HG03280 (cell line): Measurements from ENCODE around the gene RBFOX2.
"Not testable (repeated sequence)": the region's sequence is repeated elsewhere in the genome, so short reads cannot be mapped to it uniquely, and the experiment has no call there.

ENCODE experiments used
- ATAC-seq: cut with Tn5 transposase; IDR thresholded peaks from one replicate; pipeline ENCODE4 v1.9.1; 2021; ENCODE audit warnings: mild to moderate bottlenecking, moderate library complexity; ENCODE audit not compliant: unreplicated experiment

RBFOX2 gene

GRCh38 chr22:35838855-35839576 is 189.6 kb downstream of the RBFOX2 start:
- no peak for ATAC-seq

GRCh38 chr22:35837101-35837727 is 191.4 kb downstream of the RBFOX2 start:
- no peak for ATAC-seq

DNA sequence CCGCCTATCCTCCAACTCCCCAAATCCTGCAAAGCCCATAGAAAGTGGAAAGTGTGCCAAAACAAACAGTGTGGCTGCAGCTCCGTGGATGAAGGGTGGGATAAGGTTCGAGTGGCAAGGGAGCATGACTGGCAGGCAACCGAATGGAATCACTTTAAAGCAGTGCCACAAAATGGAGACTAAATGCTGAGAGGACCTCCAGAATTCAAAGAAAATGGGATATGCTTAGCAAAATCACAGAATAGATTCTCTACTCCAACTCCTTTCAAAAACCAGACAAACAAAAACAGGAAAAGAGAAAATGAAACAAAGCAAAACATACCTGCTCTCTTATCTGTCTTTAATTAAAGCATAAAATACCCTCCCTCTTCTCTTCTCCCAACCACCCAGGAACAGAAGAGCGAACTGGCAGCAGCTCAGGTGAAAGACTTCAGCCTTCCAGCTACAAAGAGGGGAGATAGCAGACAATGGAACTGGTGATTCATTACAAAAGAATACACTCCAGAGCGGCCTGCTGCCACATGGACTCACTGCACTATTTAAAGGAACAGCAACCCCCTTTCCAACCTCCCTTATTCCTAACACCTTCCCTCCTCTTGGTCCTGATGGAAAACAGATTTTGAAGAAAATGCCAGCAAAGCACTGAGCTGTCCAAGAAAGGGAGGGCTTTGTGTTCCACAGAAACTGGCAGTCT is 192.5 kb downstream of the RBFOX2 start:
- ATAC-seq = no peak

DNA sequence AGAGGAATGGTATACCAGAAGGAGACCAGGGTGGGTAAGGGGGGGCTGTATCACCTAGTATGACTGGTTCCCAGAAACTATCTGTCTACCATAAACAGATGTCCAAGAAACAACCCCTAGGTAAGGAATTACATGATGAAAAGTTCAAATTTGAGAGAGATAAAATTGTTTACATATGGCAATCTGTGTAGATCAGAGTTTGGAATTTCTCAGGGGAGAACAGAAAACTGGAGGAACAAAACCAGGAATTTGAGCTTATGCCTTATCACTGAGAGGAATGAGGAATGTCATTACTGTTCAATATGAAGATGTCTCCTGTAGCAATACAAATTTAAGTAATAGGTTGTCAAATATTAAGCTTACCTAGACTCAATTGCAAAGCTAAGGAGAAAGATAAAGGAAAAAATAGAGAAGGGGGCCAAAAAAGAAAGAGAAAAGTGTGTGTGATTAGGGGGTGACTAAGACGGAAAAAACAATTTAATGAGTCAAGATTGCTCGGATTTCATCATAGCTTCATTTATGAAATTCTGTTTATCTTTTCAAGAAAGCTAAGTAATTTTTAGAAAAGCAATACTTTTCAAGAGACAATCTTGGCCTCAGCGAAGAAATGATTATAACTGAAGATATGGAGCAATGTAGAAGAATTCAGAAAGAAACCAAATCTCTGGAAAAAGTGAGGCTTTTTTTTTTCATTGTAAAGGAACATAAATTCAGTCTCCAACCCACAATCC is 193.2 kb downstream of the RBFOX2 start:
- ATAC-seq = no peak

GRCh38 chr22:35834061-35834460 is 194.6 kb downstream of the RBFOX2 start:
- ATAC-seq = no peak

GRCh38 chr22:35830305-35830704 is 198.3 kb downstream of the RBFOX2 start:
- no peak for ATAC-seq

- ATAC-seq = no peak
Observed at GRCh38 chr22:35824256-35824655, 204.4 kb downstream of the RBFOX2 start.

DNA sequence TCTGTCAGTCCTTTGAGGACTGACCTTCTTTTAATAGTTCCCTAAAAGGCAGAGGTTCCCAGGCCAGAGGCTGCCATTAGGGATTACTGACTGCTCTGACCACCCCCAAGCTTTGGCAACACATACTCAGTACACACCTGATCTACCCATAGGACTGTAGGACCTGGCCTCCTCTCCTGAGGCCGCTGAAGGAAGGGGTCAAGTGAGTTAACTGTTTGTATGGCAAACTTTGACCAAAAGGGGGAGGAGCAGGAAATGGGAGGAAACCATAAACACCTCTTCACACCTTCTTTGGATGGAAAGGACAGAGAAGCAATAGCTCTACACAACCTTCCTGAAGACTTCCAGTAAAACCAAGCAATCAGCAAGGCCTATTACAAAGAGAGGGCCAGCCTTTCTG is 207.0 kb downstream of the RBFOX2 start:
- no peak for ATAC-seq

GRCh38 chr22:35819421-35819820 is 209.2 kb downstream of the RBFOX2 start:
- ATAC-seq = no peak

DNA sequence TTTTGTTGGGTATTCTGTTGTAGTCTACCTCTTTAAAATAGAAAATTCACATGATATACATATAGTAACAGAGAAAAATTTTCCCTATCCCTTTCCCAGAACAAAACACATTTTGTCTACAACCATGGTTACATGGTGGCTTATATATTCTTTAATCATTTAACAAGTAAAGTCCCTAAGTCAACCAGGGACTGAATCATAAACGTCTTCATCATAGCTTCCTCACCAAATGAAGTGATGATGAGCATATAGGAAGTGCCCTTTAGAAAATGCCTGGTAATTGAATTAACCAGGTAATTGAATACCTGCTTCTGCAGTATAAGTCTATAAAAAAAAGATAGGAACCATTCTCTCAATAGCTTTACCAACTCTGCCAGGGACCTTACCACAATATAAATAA is 209.7 kb downstream of the RBFOX2 start:
- no peak for ATAC-seq

DNA sequence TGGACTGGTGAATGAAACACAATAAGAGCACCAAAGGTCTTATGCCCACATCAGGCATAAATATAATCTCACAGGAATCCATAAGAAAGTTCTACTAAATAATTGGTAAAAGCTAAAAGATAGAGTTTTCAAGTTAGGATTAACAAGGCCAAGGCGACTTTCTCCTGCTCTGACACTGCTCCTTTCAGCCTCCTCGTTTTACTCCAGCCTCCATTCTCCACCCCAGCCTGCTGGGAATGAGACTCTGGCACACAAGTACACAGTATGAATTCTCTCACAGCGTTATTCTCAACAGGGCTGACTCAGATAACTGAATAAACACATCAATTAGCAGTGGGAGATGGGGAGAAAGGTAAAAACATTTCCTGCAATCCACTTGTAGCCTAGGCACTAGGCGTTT is 216.0 kb downstream of the RBFOX2 start:
- no peak for ATAC-seq

DNA sequence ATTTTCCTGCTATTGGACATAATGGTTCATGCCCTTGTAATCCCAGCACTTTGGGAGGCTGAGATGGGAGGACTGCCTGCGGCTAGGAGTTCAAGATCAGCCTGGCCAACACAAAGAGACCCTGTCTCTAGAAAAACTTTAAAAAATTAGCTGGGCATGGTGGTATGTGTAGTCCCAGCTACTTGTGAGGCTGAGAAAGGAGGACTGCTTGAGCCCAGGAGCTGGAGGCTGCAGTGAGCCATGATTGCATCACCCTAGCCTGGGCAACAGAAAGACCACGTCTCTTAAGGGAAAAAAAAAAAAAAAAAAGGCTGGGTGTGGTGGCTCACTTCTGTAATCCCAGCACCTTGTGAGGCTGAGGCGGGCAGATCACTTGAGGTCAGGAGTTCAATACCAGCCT is 217.0 kb downstream of the RBFOX2 start:
- ATAC-seq = no peak

DNA sequence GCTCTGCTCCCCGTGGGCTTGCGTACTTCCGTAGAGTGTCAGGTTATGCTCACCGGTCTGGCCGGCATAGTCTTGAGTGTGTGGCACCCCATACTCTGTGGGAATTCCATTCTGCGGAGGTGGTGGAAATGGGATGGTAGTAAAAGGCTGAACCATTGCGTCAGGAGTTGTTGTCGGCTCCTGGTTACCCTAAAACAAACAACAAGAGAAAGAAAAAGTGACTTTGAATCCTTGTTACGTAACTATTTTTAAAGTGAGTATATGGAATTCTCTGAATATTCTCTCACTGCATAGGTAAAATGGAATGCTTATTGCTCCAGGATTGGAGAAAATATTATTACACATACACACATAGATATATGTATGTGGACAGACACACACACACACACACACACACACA is 218.8 kb downstream of the RBFOX2 start:
- ATAC-seq = no peak

DNA sequence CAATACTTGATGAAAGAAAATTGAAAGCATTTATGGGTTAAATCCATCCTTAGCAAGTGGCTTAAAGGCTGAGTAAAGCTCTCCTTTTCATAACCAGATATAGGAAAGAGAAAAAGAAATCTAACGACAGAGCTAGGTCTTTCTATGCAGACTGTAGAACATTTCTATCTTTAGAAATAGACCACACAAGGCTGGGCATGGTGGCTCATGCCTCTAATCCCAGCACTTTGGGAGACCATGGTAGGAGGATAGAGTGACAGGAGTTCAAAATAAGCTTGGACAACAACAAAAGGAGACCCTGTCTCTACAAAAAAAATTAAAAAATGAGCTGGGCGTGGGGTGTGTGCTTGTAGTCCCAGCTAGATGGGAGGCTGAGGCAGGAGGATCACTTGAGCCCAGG is 220.2 kb downstream of the RBFOX2 start:
- ATAC-seq = no peak

GRCh38 chr22:35806668-35807067 is 222.0 kb downstream of the RBFOX2 start:
- ATAC-seq = not testable (repeated sequence)

GRCh38 chr22:35805466-35805865 is 223.2 kb downstream of the RBFOX2 start:
- no peak for ATAC-seq

DNA sequence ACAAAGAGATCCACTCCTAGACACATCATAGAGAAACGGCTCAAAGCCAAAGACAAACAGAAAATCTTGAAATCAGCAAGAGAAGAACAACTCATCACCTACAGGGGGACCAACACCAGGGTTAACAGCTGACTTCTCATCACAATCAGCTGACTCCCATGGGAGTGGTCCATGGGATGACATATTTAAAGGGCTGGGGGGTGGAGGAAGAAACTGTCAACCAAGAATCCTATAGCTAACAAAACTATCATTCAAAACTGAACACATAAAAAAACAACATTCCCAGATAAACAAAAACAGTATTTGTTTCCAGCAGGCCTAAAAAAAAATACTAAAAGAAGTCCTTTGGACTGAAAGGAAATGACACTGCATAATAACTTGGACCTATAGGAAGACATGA is 224.2 kb downstream of the RBFOX2 start:
- ATAC-seq = no peak

DNA sequence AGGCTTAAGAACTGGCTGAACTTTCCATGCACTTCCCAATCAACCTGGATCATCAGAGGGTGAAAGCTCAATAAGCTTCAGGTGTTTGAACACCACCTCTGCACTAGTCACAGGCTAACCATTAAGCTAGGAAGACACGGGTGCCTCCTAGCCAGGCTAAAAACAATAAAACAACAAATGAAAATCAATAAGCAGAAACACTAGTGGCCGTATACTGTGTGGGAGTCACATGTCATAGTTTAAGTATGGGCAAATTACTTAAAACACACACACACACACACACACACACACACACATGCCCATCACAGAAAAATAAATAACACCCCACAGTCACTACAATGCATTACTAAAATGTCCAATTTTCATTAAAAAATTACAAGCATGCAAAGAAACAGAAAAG is 225.7 kb downstream of the RBFOX2 start:
- no peak for ATAC-seq

- ATAC-seq = not testable (repeated sequence)
Observed at GRCh38 chr22:35801301-35801700, 227.3 kb downstream of the RBFOX2 start.

DNA sequence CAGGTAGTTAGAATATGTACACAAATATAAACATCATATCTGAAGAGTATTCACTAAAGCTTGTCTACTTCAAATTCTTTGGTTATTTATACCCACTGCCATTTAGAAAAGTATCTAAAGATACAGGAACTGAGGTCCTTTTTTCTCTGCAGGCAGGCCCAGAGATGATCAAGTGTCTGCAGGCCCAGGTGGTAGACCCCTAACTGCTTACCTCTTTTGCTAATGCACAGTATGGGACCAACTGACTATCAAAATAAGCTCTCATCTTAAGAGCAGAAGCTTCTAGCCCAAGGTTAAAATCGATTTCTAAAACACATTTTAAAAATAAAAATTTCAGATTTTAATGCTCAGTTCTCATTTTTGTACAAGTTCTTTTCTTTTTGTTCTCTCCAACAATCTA is 229.5 kb downstream of the RBFOX2 start:
- ATAC-seq = no peak

DNA sequence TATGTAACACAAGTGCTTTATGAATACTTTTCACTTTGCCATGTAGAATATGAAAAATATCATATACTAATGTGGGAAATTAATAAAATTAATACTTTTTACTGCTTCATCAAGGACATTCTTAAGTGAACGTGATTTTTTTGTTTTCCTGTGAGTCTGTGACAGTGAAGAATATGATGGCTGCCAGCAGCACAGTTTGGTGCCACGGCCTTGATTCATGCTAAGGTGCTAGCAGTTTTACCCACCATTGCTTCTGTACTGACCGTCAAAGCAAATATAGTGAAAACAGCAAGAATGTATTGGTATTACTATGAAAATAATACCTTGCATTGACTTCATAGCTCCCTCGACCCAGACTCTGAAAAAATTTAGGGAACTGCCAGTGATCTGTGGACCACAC is 231.2 kb downstream of the RBFOX2 start:
- ATAC-seq = no peak

DNA sequence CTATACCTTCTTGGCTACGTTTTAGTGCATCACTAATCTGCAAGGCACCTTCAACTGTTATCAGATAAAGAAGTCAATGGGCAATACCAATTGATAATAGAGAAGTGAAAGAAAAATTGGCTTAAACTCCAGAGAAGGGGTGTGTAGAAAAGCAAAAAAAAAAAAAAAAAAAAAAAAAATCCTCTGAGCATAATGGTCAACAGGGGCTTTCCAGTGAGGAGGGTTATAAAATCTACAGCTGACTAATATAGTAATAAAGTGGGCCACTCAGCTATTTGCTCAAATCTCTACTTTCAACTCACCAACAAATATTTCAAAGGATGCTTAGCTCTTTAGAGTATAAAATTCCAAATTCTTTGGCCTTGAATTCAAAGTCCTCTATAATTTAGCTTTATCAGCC is 233.1 kb downstream of the RBFOX2 start:
- no peak for ATAC-seq
